Measurements from ENCODE around the gene ATP8A1.

GRCh38 chr4:42412251-42412650 lies 244.7 kb downstream of the ATP8A1 start:
- TF ChIP-seq ZNF416 (CRISPR knock-in tag; IDR thresholded peaks at IDR 0.05): no peak
- TF ChIP-seq SP1 (CRISPR knock-in tag; conservative IDR thresholded peaks at IDR 0.05): no peak
- no peak for TF ChIP-seq ATF3 (CRISPR knock-in tag; conservative IDR thresholded peaks at IDR 0.05)
- TF ChIP-seq CTCF (IDR thresholded peaks at IDR 0.05): no peak
- no peak for TF ChIP-seq AFF4 (CRISPR knock-in tag; IDR thresholded peaks at IDR 0.05; ENCODE audit: borderline replicate concordance)
- no peak for TF ChIP-seq MAX (CRISPR knock-in tag; IDR thresholded peaks at IDR 0.05)
- TF ChIP-seq ELF4 (CRISPR knock-in tag; IDR thresholded peaks at IDR 0.05; ENCODE audit: low read depth): no peak
- TF ChIP-seq JUN (CRISPR knock-in tag; IDR thresholded peaks at IDR 0.05): no peak
- TF ChIP-seq USF2 (CRISPR knock-in tag; IDR thresholded peaks at IDR 0.05): no peak
- no peak for TF ChIP-seq ESRRA (CRISPR knock-in tag; IDR thresholded peaks at IDR 0.05; ENCODE audit: borderline replicate concordance)
- TF ChIP-seq ARID4B (CRISPR knock-in tag; IDR thresholded peaks at IDR 0.05; ENCODE audit: borderline replicate concordance): no peak
- TF ChIP-seq ZMAT4 (CRISPR knock-in tag; IDR thresholded peaks at IDR 0.05): no peak
- TF ChIP-seq CREM (CRISPR knock-in tag; IDR thresholded peaks at IDR 0.05): no peak
- no peak for TF ChIP-seq FOXP1 (CRISPR knock-in tag; IDR thresholded peaks at IDR 0.05; ENCODE audit: borderline replicate concordance)
